COLO668 (cell line): ENCODE data around the gene RFK.
"Not testable (repeated sequence)": the region's sequence is repeated elsewhere in the genome, so short reads cannot be mapped to it uniquely, and the experiment has no call there.

Experiments
- DNase-seq: peaks from one replicate; lab custom pipeline; 2025; ENCODE audit not compliant: unreplicated experiment; lab: John Stamatoyannopoulos, UW

Gene RFK

GRCh38 chr9:76372336-76372735, 21.9 kb downstream of the RFK start:
- DNase-seq = no peak

GRCh38 chr9:76371901-76372300, 22.3 kb downstream of the RFK start:
- DNase-seq = no peak

- no peak for DNase-seq
These were observed 23.7 kb downstream of the RFK start for GRCh38 chr9:76370396-76371023.

- peak; percentile 88 for DNase-seq
These were observed 24.6 kb downstream of the RFK start for GRCh38 chr9:76369583-76369982.

GRCh38 chr9:76366275-76366674, 28.0 kb downstream of the RFK start:
- DNase-seq = peak; percentile 44

GRCh38 chr9:76365028-76365427, 29.2 kb downstream of the RFK start:
- DNase-seq = no peak

GRCh38 chr9:76363032-76363395, 31.2 kb downstream of the RFK start:
- no peak for DNase-seq

GRCh38 chr9:76362332-76363031, 31.7 kb downstream of the RFK start:
- DNase-seq = not testable (repeated sequence)

GRCh38 chr9:76359766-76360165, 34.5 kb downstream of the RFK start:
- no peak for DNase-seq

GRCh38 chr9:76359365-76359764, 34.9 kb downstream of the RFK start:
- no peak for DNase-seq

- no peak for DNase-seq
These were observed 35.5 kb downstream of the RFK start for GRCh38 chr9:76358628-76359280.

GRCh38 chr9:76357555-76357954, 36.7 kb downstream of the RFK start:
- DNase-seq = no peak

- DNase-seq = no peak
These were observed 38.3 kb downstream of the RFK start for GRCh38 chr9:76355886-76356285.

GRCh38 chr9:76354221-76354620, 40.0 kb downstream of the RFK start:
- no peak for DNase-seq

GRCh38 chr9:76353280-76353679, 40.9 kb downstream of the RFK start:
- DNase-seq = no peak

GRCh38 chr9:76352026-76352620, 42.1 kb downstream of the RFK start:
- no peak for DNase-seq

GRCh38 chr9:76351006-76351405, 43.2 kb downstream of the RFK start:
- DNase-seq = no peak

GRCh38 chr9:76349865-76350264, 44.4 kb downstream of the RFK start:
- DNase-seq = no peak

GRCh38 chr9:76342858-76343257, 51.4 kb downstream of the RFK start:
- DNase-seq = no peak

- DNase-seq = no peak
These were observed 52.0 kb downstream of the RFK start for GRCh38 chr9:76342201-76342600.

- DNase-seq = no peak
These were observed 52.6 kb downstream of the RFK start for GRCh38 chr9:76341616-76342015.

- no peak for DNase-seq
These were observed 55.8 kb downstream of the RFK start for GRCh38 chr9:76338418-76338817.
